ENCODE measurements around the gene SNPH.
"Not testable (repeated sequence)": the region's sequence is repeated elsewhere in the genome, so short reads cannot be mapped to it uniquely, and the experiment has no call there.

The SNPH gene

DNA sequence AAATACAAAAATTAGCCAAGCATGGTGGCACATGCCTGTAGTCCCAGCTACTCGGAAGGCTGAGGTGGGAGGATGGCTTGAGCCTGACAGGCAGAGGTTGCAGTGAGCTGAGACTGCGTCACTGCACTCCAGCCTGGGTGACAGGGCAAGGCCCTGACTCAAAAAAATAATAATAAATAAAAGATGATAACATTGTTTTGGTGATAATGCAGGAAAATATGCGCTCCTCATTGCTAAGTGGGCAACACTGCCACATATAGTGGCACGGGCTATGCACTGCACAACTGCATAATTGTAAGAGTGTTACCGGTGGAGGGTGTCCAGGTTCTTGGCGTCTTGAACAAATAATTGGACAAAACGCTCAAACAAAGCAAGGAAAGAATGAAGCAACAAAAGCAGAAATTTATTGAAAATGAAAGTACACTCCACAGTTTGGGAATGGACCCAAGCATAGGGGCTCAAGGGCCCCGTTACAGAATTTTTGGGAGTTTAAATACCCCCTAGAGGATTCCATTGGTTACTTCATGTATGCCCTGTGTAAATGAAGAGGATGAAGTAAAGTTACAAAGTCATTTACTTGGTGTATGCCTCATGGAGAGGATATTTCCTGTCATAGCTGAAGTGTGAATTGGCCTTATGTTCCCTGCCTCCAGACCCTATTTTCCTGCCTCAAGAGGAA lies 77.5 kb downstream of the SNPH start:
- DNase-seq = not testable (repeated sequence)

DNA sequence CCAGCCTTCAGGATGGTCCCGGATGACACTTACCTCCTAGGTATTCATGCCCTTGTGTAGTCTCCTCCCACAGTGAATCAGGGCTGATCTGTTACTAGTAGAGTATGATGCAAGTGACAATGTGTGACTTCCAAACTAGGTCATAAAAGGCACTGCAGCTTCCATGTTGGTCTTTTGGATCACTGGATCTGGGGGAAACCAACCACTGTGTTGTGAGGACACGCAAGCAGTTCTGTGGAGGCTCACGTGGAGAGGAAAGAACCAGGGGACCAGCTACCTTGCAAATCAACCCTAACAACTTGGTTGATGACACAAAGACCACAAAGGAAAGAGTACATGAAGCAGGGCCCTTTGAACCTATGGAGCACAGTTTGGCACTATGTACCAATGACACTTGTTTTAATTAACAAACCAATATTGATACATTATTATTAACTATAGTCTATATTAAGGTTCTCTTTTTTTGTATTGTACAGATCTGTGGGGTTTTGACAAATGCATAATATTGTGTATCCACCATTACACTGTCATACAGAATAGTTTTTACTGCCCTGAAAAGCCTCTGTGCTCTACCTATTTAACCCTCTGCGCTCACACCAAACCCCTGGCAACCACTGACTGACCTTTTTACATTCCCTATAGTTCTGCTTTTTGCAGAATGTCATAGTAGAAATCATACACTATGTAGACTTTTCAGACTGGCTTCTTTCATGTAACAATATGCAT lies 79.1 kb downstream of the SNPH start:
- DNase-seq = no peak

DNA sequence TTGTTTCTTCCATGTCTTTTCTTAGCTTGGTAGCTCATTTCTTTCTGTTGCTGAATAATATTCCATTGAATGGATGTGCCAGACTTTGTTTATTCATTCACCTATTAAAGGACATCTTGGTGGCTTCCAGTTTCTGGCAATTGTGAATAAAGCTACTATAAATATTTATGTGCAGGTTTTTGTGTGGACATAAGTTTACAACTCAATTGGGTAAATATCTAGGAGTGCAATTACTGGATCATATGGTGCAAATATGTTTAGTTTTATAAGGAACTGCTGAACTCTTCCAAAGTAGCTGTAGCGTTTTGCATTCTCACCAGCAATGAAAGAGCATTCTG lies 79.6 kb downstream of the SNPH start:
- DNase-seq = no peak

DNA sequence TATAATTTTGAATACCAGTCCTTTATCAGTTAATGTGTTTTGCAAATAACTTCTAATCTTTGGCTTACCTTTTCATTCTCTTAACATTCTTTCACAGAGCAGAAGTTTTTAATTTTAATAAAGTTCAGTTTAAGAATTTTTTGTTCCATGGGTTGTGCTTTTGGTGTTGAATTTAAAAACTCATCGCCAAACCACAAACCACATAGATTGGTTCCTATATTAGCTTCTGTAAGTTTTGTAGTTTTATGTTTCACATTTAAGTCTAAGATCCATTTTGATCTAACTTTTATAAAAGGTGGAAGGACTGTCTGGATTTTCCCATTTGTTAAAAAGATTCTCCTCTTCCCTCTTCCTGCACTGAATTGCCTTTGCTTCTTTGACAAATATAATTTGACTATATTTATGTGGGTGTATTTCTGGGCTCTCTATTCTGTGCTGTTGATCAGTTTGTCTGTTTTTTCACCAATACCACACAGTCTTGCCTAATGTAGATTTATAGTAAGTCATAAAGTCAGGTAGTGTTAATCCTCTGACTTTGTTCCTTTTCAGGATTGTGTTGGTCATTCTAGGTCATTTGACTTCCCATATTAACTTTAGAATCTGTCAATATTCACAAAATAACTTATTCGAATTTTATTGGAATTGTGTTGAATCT lies 80.3 kb downstream of the SNPH start:
- no peak for DNase-seq

DNA sequence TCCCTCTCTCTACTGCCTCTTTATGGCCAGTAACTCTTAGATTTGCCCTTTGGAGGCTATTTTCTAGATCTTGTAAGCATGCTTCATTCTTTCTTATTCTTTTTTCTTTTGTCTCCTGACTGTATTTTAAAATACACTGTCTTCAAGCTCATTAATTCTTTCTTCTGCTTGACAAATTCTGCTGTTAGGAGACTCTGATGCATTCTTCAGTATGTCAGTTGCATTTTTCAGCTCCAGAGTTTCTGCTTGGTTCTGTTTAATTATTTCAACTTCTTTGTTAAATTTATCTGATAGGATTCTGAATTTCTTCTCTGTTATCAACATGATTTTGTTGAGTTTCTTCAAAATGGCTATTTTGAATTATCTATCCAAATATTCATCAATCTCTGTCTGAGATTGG lies 87.9 kb downstream of the SNPH start:
- no peak for DNase-seq

DNA sequence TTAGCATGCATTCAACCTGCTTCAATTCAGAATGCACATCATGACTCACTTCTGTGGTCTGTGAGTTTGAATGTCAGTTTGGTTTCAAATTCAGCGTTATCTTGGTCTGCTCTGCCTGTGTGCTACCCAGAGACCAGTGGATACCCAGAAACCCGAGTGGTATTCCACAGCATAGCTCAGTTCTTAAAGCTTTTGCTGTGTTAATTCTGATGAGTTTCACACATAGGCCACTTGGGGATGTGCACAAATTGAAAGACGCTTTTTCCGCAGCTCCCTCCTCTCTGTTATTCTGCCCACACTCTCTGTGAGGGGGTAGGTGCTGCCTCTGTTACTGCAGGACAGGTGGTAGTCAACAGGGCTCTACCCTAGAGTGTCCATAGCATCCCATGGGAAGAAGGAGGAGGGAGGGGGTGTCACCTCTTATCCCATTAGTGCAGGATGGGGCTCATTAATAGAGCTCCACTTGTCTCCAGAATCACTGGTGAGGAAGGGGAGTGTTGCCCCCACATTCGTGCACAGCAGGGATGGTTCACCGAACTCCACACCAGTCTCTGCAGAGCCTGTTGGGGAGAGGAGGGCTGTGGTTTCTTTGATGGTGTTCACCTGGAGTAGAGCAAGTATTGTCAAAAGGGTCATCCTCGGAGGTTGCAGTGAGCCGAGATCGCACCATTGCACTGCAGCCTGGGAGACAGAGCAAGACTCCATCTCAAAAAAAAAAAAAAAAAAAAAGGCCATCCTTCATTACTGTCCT lies 92.0 kb downstream of the SNPH start:
- no peak for DNase-seq

All from NCI-H345 (cell line).